SK-N-SH (cell line): ENCODE results near the gene BRMS1. TPM values are rescaled to one million over a fixed set of nuclear protein-coding genes. Genes with fewer than 3 reads are reported as not detected.

Experiments
- EP300 ChIP-seq, 2 experiments: IDR thresholded peaks; 2 replicates each; pipeline versions ENCODE4 v1.4.0 to v1.6.1; 2012; ENCODE audit warnings: borderline replicate concordance in 1 of 2, low read depth in 1 of 2, low read length in 1 of 2
- EZH2phosphoT487 ChIP-seq: fragments of 200-600 bp; sonication (generic); IDR thresholded peaks from 2 replicates; pipeline ENCODE4 v1.6.1; 2017; ENCODE audit warnings: low read depth, mixed run types, mild to moderate bottlenecking, antibody characterized with exemption, moderate library complexity, borderline replicate concordance
- FOXJ3 ChIP-seq: sonication (generic); formaldehyde crosslinking; IDR thresholded peaks from 2 replicates; pipeline ENCODE4 v1.5.1; 2020; ENCODE audit warnings: mild to moderate bottlenecking, missing genetic modification reagents
- GABPA ChIP-seq: IDR thresholded peaks from 2 replicates; pipeline ENCODE4 v1.4.0; 2012; ENCODE audit warnings: low read depth, mild to moderate bottlenecking
- IRF3 ChIP-seq: fragments of 150-350 bp; IDR thresholded peaks from 2 replicates; pipeline ENCODE4 v1.6.1; 2016; ENCODE audit warnings: mild to moderate bottlenecking, low read depth, low read length
- MXI1 ChIP-seq: IDR thresholded peaks from 2 replicates; pipeline ENCODE4 v1.6.1; 2012; ENCODE audit warnings: mild to moderate bottlenecking, low read depth, low read length, improper control_type of control experiment
- NFIC ChIP-seq: IDR thresholded peaks from 2 replicates; pipeline ENCODE4 v1.4.0; 2012; ENCODE audit warnings: borderline replicate concordance
- PBX3 ChIP-seq: IDR thresholded peaks from 2 replicates; pipeline ENCODE4; 2012
- REST ChIP-seq: IDR thresholded peaks from 2 replicates; pipeline ENCODE4 v1.6.1; 2012; ENCODE audit warnings: mild to moderate bottlenecking, low read depth, low read length, moderate library complexity
- RXRA ChIP-seq: IDR thresholded peaks from 2 replicates; pipeline ENCODE4 v1.4.0; 2012; ENCODE audit warnings: low read depth, mild to moderate bottlenecking, borderline replicate concordance
- SIN3A ChIP-seq: IDR thresholded peaks from 2 replicates; pipeline ENCODE4 v1.6.1; 2012; ENCODE audit warnings: low read depth, mild to moderate bottlenecking, low read length, moderate library complexity, borderline replicate concordance
- SMC3 ChIP-seq: IDR thresholded peaks from 2 replicates; pipeline ENCODE4 v1.6.1; 2012; ENCODE audit warnings: low read depth, low read length, improper control_type of control experiment
- TEAD4 ChIP-seq: IDR thresholded peaks from 2 replicates; pipeline ENCODE4 v1.4.0; 2012; ENCODE audit warnings: mild to moderate bottlenecking, borderline replicate concordance; ENCODE audit not compliant: insufficient read depth
- USF2 ChIP-seq: fragments of 150-350 bp; IDR thresholded peaks from 2 replicates; pipeline ENCODE4 v1.6.1; 2017; ENCODE audit warnings: antibody characterized with exemption, low read length, low read depth, borderline replicate concordance
- YY1 ChIP-seq: IDR thresholded peaks from 2 replicates; pipeline ENCODE4 v1.4.0; 2012; ENCODE audit warnings: low read depth, mild to moderate bottlenecking
- ZBTB33 ChIP-seq: IDR thresholded peaks from 2 replicates; pipeline ENCODE4 v1.4.0; 2012; ENCODE audit warnings: low read depth, borderline replicate concordance
- polyA plus RNA-seq, 3 experiments: library from polyadenylated mRNA; depleted of rRNA; stranded (reverse); fragments of >200 nt; gene quantifications; 2 replicates each; pipeline ENCODE4 v1.2.3, GENCODE V29; 2012

The BRMS1 gene
- polyA plus RNA-seq, 1 of the 3 experiments (the other 2 are of a cell fraction): 70.0 TPM

- peak; percentile 65 for TF ChIP-seq SMC3
- TF ChIP-seq RXRA: peak; percentile 95; the same call in 1 of the 2 replicates
- TF ChIP-seq FOXJ3 (CRISPR knock-in tag): no peak
- no peak for TF ChIP-seq EZH2phosphoT487
- TF ChIP-seq YY1: no peak; the same call in none of the 2 replicates
- TF ChIP-seq SIN3A: peak; percentile 95; the same call in 1 of the 2 replicates
- no peak for TF ChIP-seq IRF3
- peak; percentile 71 for TF ChIP-seq PBX3
- TF ChIP-seq GABPA: peak; percentile 60
- peak; percentile 81; the same call in 1 of the 2 replicates for TF ChIP-seq MXI1
- TF ChIP-seq ZBTB33: peak; percentile 74; the same call in 1 of the 2 replicates
- TF ChIP-seq TEAD4: peak; percentile 46; the same call in 1 of the 2 replicates
- TF ChIP-seq EP300 (IDR thresholded peaks at IDR 0.05; ENCODE audit: borderline replicate concordance in 1 of 2, low read depth in 1 of 2, low read length in 1 of 2): peak; percentile 47 to 78; a peak in 3 of 4 replicates
- no peak for TF ChIP-seq USF2
- TF ChIP-seq NFIC: 0 out of 2 replicates have a peak, but pooled peaks have one; percentile 45
- TF ChIP-seq REST: peak; percentile 49; the same call in 1 of the 2 replicates
These were observed 8.4 kb downstream of the BRMS1 start, which contains the start of gene RIN1 (continued) for GRCh38 chr11:66336234-66337102.
